Liver (tissue), 3 donors: ENCODE data around the gene IGF2BP2.
"Not testable (repeated sequence)": the region's sequence is repeated elsewhere in the genome, so short reads cannot be mapped to it uniquely, and the experiment has no call there.

Experiments used
- CTCF ChIP-seq: fragments of 150-350 bp; IDR thresholded peaks from 2 replicates; pipeline ENCODE4 v1.5.1; 2017; ENCODE audit warnings: improper control_type of control experiment, low read depth, low read length; ENCODE audit not compliant: missing input control
- FOXA2 ChIP-seq: IDR thresholded peaks from 2 replicates; pipeline ENCODE4 v1.6.1; 2016; ENCODE audit warnings: antibody characterized with exemption
- GABPA ChIP-seq, 2 donors: IDR thresholded peaks in 1 of 2; conservative IDR thresholded peaks in 1 of 2; 2 replicates each; pipeline ENCODE4 v1.6.1; 2016; ENCODE audit warnings: antibody characterized with exemption in 2 of 2, mild to moderate bottlenecking in 1 of 2, moderate library complexity in 1 of 2
- HNF4A ChIP-seq, 2 donors: conservative IDR thresholded peaks; 2 replicates each; pipeline ENCODE4 v1.6.1; 2016; ENCODE audit warnings: antibody characterized with exemption in 2 of 2, mild to moderate bottlenecking in 2 of 2
- JUND ChIP-seq, 2 donors: IDR thresholded peaks; 2 replicates each; pipeline ENCODE4 v1.6.1; 2016; ENCODE audit warnings: antibody characterized with exemption in 2 of 2
- SP1 ChIP-seq: IDR thresholded peaks from 2 replicates; pipeline ENCODE4 v1.6.1; 2018; ENCODE audit warnings: antibody characterized with exemption, mild to moderate bottlenecking
- TAF1 ChIP-seq: conservative IDR thresholded peaks from 2 replicates; pipeline ENCODE4 v1.6.1; 2016; ENCODE audit warnings: antibody characterized with exemption, mild to moderate bottlenecking
- YY1 ChIP-seq: IDR thresholded peaks from 2 replicates; pipeline ENCODE4 v1.6.1; 2016; ENCODE audit warnings: antibody characterized with exemption, mild to moderate bottlenecking
- TF ChIP-seq, protein P1 (sequence below): IDR thresholded peaks from 2 replicates; pipeline ENCODE4 v1.6.1; 2016; ENCODE audit warnings: antibody characterized with exemption, mild to moderate bottlenecking
- TF ChIP-seq, protein P2 (sequence below): IDR thresholded peaks from 2 replicates; pipeline ENCODE4 v1.6.1; 2016; ENCODE audit warnings: antibody characterized with exemption
- TF ChIP-seq, protein P3 (sequence below): IDR thresholded peaks from 2 replicates; pipeline ENCODE4 v1.6.1; 2016; ENCODE audit warnings: antibody characterized with exemption
- TF ChIP-seq, protein P4 (sequence below): IDR thresholded peaks from 2 replicates; pipeline ENCODE4 v1.6.1; 2016; ENCODE audit warnings: antibody characterized with exemption
- donor health status: healthy.
- donor health status: healthy.

DNA sequence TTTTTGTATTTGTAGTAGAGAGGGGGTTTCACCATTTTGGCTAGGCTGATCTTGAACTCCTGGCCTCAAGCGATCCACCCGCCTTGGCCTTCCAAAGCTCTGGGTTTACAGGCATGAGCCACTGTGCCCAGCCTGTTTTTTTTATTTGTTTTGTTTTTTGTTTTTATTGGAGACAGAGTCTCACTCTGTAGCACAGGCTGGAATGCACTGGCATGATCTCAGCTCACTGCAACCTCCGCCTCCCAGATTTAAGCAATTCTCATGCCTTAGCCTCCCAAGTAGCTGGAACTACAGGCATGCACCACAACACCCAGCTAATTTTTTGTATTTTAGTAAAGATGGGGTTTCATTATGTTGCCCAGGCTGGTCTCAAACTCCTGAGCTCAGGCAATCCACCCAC, 28.9 kb upstream of the IGF2BP2 start:
- not testable (repeated sequence) for TF ChIP-seq TAF1; CTCF; SP1; GABPA (IDR thresholded peaks at IDR 0.05 in 1 of 2, conservative IDR thresholded peaks at IDR 0.05 in 1 of 2); JUND (IDR thresholded peaks at IDR 0.05); YY1; HNF4A (conservative IDR thresholded peaks at IDR 0.05); FOXA2
- TF ChIP-seq, protein P1, sequence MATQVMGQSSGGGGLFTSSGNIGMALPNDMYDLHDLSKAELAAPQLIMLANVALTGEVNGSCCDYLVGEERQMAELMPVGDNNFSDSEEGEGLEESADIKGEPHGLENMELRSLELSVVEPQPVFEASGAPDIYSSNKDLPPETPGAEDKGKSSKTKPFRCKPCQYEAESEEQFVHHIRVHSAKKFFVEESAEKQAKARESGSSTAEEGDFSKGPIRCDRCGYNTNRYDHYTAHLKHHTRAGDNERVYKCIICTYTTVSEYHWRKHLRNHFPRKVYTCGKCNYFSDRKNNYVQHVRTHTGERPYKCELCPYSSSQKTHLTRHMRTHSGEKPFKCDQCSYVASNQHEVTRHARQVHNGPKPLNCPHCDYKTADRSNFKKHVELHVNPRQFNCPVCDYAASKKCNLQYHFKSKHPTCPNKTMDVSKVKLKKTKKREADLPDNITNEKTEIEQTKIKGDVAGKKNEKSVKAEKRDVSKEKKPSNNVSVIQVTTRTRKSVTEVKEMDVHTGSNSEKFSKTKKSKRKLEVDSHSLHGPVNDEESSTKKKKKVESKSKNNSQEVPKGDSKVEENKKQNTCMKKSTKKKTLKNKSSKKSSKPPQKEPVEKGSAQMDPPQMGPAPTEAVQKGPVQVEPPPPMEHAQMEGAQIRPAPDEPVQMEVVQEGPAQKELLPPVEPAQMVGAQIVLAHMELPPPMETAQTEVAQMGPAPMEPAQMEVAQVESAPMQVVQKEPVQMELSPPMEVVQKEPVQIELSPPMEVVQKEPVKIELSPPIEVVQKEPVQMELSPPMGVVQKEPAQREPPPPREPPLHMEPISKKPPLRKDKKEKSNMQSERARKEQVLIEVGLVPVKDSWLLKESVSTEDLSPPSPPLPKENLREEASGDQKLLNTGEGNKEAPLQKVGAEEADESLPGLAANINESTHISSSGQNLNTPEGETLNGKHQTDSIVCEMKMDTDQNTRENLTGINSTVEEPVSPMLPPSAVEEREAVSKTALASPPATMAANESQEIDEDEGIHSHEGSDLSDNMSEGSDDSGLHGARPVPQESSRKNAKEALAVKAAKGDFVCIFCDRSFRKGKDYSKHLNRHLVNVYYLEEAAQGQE = not testable (repeated sequence)
- TF ChIP-seq, protein P2, sequence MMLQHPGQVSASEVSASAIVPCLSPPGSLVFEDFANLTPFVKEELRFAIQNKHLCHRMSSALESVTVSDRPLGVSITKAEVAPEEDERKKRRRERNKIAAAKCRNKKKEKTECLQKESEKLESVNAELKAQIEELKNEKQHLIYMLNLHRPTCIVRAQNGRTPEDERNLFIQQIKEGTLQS = not testable (repeated sequence)
- TF ChIP-seq, protein P3, sequence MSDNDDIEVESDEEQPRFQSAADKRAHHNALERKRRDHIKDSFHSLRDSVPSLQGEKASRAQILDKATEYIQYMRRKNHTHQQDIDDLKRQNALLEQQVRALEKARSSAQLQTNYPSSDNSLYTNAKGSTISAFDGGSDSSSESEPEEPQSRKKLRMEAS = not testable (repeated sequence)
- TF ChIP-seq, protein P4, sequence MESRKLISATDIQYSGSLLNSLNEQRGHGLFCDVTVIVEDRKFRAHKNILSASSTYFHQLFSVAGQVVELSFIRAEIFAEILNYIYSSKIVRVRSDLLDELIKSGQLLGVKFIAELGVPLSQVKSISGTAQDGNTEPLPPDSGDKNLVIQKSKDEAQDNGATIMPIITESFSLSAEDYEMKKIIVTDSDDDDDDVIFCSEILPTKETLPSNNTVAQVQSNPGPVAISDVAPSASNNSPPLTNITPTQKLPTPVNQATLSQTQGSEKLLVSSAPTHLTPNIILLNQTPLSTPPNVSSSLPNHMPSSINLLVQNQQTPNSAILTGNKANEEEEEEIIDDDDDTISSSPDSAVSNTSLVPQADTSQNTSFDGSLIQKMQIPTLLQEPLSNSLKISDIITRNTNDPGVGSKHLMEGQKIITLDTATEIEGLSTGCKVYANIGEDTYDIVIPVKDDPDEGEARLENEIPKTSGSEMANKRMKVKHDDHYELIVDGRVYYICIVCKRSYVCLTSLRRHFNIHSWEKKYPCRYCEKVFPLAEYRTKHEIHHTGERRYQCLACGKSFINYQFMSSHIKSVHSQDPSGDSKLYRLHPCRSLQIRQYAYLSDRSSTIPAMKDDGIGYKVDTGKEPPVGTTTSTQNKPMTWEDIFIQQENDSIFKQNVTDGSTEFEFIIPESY = not testable (repeated sequence)
